SK-N-SH treated with all-trans-retinoic acid at 6 μM for 48 hours (cell line): Measurements from ENCODE around the gene ZNF80.

Experiments used
- ATAC-seq: fragments of 200-7000 bp; cut with Tn5 transposase; 3 replicates; pipeline ENCODE4 v1.9.1; 2020; ENCODE audit warnings: mild to moderate bottlenecking, moderate library complexity
- ARNTL ChIP-seq: fragments of 450-650 bp; formaldehyde crosslinking; IDR thresholded peaks from 2 replicates; pipeline ENCODE4 v1.5.0; 2020; ENCODE audit warnings: low read depth, mild to moderate bottlenecking, moderate library complexity, borderline replicate concordance
- CREB5 ChIP-seq: fragments of 250-450 bp; sonication (Bioruptor Pico); IDR thresholded peaks from 2 replicates; pipeline ENCODE4 v1.5.1; 2020; ENCODE audit warnings: low read depth, mild to moderate bottlenecking, moderate library complexity
- ESRRG ChIP-seq: fragments of 250-450 bp; sonication (Bioruptor Pico); IDR thresholded peaks from 2 replicates; pipeline ENCODE4 v1.6.1; 2021; ENCODE audit warnings: mild to moderate bottlenecking
- GLIS3 ChIP-seq: fragments of 250-450 bp; sonication (Bioruptor Pico); IDR thresholded peaks from 2 replicates; pipeline ENCODE4 v1.5.0; 2020; ENCODE audit warnings: mild to moderate bottlenecking, moderate library complexity
- ISL1 ChIP-seq: fragments of 250-450 bp; sonication (Bioruptor Pico); IDR thresholded peaks from 2 replicates; pipeline ENCODE4 v2.1.2; 2022; ENCODE audit warnings: mild to moderate bottlenecking, moderate library complexity
- OSR1 ChIP-seq: fragments of 250-450 bp; sonication (Bioruptor Pico); IDR thresholded peaks from 2 replicates; pipeline ENCODE4 v1.8.0; 2022; ENCODE audit warnings: moderate library complexity, mild to moderate bottlenecking, inconsistent platforms
- PATZ1 ChIP-seq: fragments of 250-450 bp; sonication (Bioruptor Pico); IDR thresholded peaks from 2 replicates; pipeline ENCODE4 v1.8.0; 2020; ENCODE audit warnings: mild to moderate bottlenecking, moderate library complexity, borderline replicate concordance
- POU6F1 ChIP-seq: fragments of 250-450 bp; sonication (Bioruptor Pico); IDR thresholded peaks from 2 replicates; pipeline ENCODE4 v1.8.0; 2021; ENCODE audit warnings: low read depth, mild to moderate bottlenecking, moderate library complexity, borderline replicate concordance
- PPARA ChIP-seq: fragments of 250-450 bp; sonication (Bioruptor Pico); IDR thresholded peaks from 2 replicates; pipeline ENCODE4 v1.5.0; 2020; ENCODE audit warnings: mild to moderate bottlenecking, borderline replicate concordance
- SNAI2 ChIP-seq: fragments of 250-450 bp; sonication (Bioruptor Pico); IDR thresholded peaks from 2 replicates; pipeline ENCODE4 v1.5.0; 2020; ENCODE audit warnings: mild to moderate bottlenecking, moderate library complexity
- TCF4 ChIP-seq: fragments of 250-450 bp; sonication (Bioruptor Pico); IDR thresholded peaks from 2 replicates; pipeline ENCODE4 v1.8.0; 2021; ENCODE audit warnings: mild to moderate bottlenecking, moderate library complexity, borderline replicate concordance
- TOX ChIP-seq: fragments of 250-450 bp; sonication (Bioruptor Pico); IDR thresholded peaks from 2 replicates; pipeline ENCODE4 v1.8.0; 2021; ENCODE audit warnings: mild to moderate bottlenecking, moderate library complexity, borderline replicate concordance
- ZC3H10 ChIP-seq: fragments of 250-450 bp; sonication (Bioruptor Pico); IDR thresholded peaks from 2 replicates; pipeline ENCODE4 v1.5.1; 2021; ENCODE audit warnings: mild to moderate bottlenecking, moderate library complexity
- ZNF565 ChIP-seq: fragments of 450-650 bp; formaldehyde crosslinking; conservative IDR thresholded peaks from 2 replicates; pipeline ENCODE4 v1.5.0; 2020; ENCODE audit warnings: low read depth, mild to moderate bottlenecking, moderate library complexity
- ZNF70 ChIP-seq: fragments of 450-650 bp; formaldehyde crosslinking; IDR thresholded peaks from 2 replicates; pipeline ENCODE4 v1.5.0; 2020; ENCODE audit warnings: mild to moderate bottlenecking, moderate library complexity
- ZNF8 ChIP-seq: fragments of 450-650 bp; formaldehyde crosslinking; IDR thresholded peaks from 2 replicates; pipeline ENCODE4 v1.5.0; 2020; ENCODE audit warnings: mild to moderate bottlenecking, moderate library complexity

The ZNF80 gene

GRCh38 chr3:114226313-114226712, 11.1 kb downstream of the ZNF80 start:
- no peak for TF ChIP-seq PATZ1
- no peak for TF ChIP-seq POU6F1 (CRISPR knock-in tag)
- no peak for TF ChIP-seq ISL1
- no peak for TF ChIP-seq OSR1 (CRISPR knock-in tag)
- no peak for ATAC-seq

- no peak for ATAC-seq
- TF ChIP-seq ZNF70 (CRISPR knock-in tag), result no peak
- no peak for TF ChIP-seq ZC3H10 (CRISPR knock-in tag)
- no peak for TF ChIP-seq PATZ1
- TF ChIP-seq GLIS3, result no peak
- TF ChIP-seq ZNF565 (CRISPR knock-in tag), result no peak
- no peak for TF ChIP-seq SNAI2 (CRISPR knock-in tag)
- no peak for TF ChIP-seq TOX (CRISPR knock-in tag)
- TF ChIP-seq, all 23 proteins: peak for 0
Observed at GRCh38 chr3:114223143-114223542, 14.2 kb downstream of the ZNF80 start.

- no peak for TF ChIP-seq ARNTL (CRISPR knock-in tag)
- TF ChIP-seq PPARA (CRISPR knock-in tag), result no peak
- ATAC-seq, result no peak
Observed at GRCh38 chr3:114221881-114222264, 15.5 kb downstream of the ZNF80 start.

- ATAC-seq, result no peak
- TF ChIP-seq TCF4 (CRISPR knock-in tag) (no peak), ESRRG (CRISPR knock-in tag) (no peak), TOX (CRISPR knock-in tag) (no peak), GLIS3 (no peak), ZC3H10 (CRISPR knock-in tag) (no peak), OSR1 (CRISPR knock-in tag) (no peak), POU6F1 (CRISPR knock-in tag) (no peak), ISL1 (no peak), SNAI2 (CRISPR knock-in tag) (no peak), CREB5 (CRISPR knock-in tag) (no peak), PATZ1 (no peak), PPARA (CRISPR knock-in tag) (no peak), ZNF8 (CRISPR knock-in tag) (no peak)
- TF ChIP-seq, all 23 proteins: peak for 0
Observed at GRCh38 chr3:114221165-114221880, 16.1 kb downstream of the ZNF80 start.
